Activated CD4-positive, alpha-beta T cell treated with anti-CD3 and anti-CD28 coated beads for 48 hours (primary cell): ENCODE data around the gene CERS5.
A peak's percentile ranks its signal among the peaks of the same experiment; 100 is the strongest.

Experiments
- DNase-seq: peaks from one replicate; pipeline ENCODE4 v3.0.0-alpha.2; 2020

CERS5 gene

DNA sequence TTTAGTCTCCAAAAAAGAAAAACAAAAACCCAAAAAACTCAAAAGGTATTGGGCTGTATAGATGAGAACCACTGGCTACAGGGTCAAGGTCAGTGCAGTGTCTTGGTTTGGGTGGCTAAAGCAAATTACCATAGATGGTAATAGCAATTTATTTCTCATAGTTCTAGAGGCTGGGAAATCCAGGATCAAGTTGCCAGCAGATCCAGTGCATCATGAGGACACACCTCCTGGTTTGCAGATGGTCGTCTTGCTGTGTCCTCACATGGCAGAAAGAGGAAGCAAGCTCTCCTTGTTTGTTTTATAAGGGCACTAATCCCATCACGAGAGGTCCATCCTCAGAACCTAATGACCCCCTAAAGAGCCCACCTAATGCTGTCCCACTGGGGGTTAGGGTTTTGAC, 44.0 kb downstream of the CERS5 start:
- DNase-seq: no peak

DNA sequence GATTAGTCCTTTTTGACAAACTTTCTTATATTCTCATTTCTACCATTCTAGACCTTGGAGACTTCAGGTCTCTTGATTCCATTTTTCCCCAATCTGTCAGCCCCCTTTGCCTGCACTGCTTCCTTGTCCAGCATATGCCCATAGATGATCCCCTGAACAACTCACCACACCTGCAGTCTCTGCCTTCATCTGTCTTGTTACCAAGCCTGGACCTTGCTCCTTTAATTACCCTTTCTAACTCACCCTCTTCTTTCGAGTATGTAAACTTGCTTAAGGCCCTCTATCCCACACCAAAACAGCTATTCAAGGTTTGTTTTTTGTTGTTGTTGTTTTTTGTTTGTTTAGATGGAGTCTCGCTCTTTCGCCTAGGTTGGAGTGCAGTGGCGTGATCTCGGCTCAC, 45.5 kb downstream of the CERS5 start:
- no peak for DNase-seq

DNA sequence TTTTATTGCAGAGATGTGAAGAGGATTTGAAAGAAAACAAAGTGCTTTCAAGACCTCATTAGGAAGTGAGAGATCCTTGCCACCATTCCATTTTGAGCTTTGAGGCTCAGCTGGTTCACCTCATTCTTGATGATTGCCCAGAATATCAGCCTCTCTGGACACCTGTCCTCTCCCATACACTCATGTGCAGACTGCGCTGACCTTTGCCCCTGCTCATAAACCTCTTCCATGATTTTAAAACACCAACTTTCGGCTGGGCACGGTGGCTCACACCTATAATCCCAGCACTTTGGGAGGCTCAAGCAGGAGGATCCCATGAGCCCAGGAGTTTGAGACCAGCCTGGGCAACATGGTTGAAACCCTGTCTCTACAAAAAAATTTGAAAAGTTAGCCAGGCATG, 46.2 kb downstream of the CERS5 start:
- DNase-seq: no peak

DNA sequence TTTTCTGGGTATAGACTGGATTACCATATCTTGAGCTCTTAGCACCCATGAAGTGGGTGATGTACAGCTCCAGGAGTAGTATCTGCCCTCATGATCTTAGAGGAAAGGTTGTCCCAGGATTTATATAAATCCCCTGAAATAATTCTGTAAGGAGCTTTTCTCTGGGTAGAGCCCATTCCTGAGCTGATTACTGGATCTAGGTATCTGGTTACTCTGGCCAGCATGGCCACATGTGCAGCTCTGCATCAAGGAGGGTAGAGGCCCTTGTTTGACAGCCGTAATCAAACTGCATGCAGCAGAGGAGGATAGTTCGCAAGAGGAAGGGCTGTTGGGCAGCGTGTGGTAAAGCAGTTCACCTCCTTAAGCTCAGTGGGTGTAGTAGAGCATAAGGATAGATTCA, 46.6 kb downstream of the CERS5 start:
- no peak for DNase-seq

DNA sequence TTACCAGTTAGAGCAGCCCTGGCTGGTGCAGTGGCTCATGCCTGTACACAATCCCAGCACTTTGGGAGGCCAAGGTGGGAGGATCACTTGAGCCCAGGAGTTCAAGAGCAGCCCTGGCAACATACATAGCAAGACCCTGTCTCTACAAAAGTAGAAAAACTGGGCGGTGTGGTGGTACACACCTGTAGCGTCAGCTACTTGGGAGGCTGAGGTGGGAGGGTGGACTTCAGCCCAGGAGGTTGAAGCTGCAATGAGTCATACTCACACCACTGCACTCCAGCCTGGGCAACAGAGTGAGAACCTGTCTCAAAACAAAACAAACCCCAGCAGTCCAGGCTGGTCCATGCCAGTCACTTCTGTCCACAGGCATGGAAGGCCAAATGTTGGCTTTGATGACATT, 47.8 kb downstream of the CERS5 start:
- no peak for DNase-seq

DNA sequence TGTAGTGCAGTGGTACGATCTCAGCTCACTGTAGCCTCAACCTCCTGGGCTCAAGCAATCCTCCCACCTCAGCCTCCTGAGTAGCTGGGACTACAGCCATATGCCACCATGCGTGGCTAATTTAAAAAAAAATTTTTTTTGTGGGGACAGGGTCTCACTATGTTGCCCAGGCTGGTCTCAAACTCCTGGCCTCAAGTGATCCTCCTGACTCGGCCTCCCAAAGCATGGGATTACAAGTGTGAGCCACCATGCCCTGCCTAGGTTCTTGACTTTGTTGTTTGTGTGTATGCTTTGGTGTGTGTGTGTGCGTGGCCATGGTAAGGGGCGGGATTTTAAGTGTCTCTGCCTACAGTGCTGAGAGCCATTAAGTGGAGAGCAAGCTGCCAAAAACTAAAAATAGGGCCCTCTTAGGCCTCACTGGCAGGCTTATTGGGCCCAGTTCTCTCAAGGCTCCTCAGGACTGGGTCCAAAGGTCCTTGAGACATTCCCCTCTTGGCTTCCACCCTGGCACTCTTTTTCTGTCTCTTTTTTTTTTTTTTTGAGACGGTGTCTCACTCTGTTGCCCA, 50.0 kb downstream of the CERS5 start:
- DNase-seq: no peak

DNA sequence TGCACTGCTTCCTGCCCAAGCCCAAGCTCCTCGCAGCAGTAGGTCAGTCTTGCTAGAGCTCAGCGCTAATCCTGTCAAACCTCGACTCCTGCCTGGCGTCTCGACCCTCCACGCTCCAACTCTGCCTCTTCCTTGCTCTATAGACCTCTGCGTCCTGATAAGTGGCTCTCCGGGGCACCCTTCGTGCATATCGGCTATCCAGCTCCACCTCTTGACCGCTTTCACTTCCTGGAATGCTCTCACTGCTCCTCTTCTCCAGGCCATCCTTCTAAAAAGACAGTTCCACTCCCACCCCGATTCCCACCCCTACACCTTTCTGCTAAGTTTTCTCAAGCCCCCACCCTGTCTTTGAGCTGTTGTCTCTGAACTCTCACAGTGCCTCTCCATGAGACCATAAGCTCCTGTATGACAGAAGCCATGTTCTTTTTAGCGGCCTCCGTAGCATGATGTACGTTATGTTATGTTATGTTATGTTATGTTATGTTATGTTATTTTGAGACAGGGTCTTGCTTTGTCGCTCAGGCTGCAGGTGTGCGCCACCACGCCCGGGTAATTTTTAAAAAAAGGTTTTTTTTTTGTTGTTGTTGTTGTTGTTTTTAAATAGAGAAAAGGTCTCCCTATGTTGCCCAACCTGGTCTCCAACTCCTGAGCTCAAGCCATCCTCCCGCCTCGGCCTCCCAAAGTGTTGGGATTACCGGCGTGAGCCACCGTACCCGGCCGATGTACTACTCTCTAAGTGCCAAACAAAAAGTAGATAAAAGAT, 54.5 kb downstream of the CERS5 start:
- DNase-seq: no peak

DNA sequence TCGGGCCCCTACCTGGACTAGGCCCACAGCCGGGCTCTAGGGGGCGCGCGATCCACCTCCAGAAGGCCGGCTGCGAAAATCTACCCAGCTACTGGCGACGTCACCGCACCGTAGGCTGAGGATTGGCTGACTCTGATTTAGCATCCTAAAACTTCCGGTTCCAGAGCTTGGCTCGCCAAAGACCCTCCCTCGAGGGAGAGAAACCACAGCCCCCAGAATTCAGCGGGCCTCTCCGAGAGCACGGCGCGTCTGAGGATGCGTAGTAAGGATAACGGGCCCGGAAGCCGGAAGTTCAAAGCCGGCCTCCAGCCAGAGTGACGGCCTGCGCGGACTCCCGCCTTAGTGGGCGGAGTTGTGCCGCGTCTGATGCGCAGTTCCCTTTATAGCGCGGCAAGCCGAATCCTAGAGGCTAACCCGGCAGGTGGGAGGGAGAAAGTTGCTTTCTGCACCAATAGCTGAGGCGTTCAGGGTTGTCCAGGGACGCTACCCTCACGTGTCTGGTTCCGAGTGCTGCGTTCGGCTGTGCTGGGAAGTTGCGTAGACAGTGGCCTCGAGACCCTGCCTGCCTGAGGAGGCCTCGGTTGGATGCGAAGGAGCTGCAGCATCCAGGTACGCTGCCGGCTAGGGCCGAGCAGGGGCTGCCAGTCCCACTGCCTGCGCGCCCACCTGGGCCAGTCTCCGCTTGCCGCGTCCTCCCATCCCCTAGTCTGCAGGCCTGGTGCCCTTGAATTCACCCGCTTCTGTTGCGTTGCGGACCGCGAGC, 55.3 kb downstream of the CERS5 start, which contains the start of gene COX14:
TSS of gene COX14 (plus strand) at position 544 of the 763 bp plus-strand sequence. CDS start 7,808 bp downstream, outside the sequence.
- DNase-seq: peak; percentile 99

DNA sequence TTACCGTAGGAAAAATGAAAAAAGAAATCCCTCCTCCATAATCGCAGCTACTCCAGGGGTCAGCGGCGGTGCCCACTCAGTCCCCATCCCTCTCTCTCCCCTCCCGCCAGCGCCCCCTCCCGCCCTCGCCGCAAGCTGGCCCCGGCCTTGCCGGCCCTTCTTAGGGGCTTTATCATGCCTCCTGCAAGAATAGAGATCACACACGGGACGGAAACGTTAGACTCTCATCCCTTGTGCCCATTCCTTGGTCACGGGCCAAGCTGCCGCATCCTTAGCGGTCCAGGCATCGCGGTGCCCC, 55.8 kb downstream of the CERS5 start:
- no peak for DNase-seq

DNA sequence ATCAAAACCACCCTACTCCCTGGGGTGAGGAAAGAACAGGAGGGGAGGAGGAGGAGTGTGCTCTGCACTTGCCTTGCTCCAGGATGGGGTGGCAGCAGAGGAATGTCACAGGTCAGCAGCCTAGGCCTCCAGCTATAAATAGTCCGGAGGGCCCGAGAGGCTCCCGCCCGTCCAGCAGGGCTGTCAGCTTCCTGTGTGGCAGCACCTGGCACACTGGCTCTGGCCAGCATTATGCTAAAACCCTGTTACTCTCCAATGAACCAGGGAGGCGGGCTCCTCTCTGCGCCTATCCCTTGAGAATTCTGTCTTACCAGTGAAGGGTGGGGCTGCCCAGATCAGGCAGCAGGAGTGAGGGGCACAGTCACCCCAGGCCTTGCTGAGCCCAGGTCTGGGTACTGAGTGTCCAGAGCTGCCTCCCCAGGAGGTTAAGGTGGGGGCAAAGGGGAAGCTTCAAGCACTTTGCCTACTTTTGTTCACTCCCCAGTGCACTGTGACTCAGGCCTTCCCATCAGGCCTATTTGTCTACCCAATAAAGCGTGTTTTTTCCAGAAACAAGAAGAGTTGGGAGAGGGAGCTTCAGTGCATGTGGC, 56.3 kb downstream of the CERS5 start:
- no peak for DNase-seq

DNA sequence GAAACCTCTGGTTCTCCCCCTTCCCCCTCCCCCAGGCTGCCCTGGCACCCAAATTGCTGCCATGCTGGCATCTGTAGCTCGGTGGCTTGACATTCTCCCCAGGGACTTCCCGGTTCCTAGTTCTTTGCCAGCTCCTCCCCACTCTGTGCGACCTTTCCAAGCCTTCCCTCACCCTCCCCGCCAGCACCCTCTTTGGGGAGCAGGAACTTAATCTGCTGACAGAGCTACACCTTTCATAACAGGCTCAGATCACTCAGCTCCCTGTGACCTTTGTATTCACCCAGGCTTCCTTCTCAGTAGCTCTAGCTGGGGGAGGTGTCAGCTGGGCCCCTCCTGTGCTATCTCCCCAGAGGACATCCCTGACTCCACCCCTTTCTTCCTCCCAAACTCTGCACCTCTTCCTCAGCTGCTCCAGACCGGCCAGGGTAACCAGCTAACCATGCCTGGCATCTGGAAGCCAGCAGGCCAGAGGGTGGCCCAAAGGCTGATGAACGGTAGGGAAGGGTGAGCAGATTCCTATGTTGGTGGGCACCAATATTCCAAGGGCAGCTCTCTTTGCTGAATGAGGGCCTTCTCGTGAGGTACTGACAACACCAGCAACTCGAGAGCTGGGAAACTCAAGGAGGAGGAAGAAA, 56.9 kb downstream of the CERS5 start:
- DNase-seq: peak; percentile 25

DNA sequence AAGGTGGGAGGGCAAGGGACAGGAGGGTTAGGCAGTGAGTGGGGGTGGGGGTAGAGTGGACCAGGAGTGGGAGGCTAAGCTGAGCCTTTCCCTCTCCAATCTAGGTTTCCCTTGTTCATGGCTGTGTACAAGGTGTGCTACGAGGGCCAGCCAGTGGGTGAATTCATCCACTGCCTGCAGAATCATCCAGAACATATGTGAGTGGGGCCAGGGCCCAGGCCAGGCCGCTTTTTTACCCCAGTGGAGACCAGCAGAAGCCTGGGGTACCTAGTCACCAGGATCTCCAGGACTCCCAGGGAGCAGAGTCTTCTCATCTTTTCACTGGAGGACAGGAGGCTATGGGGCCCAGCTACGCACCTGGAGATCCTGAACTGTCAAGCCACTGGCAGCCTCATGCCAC, 57.9 kb downstream of the CERS5 start:
- no peak for DNase-seq

DNA sequence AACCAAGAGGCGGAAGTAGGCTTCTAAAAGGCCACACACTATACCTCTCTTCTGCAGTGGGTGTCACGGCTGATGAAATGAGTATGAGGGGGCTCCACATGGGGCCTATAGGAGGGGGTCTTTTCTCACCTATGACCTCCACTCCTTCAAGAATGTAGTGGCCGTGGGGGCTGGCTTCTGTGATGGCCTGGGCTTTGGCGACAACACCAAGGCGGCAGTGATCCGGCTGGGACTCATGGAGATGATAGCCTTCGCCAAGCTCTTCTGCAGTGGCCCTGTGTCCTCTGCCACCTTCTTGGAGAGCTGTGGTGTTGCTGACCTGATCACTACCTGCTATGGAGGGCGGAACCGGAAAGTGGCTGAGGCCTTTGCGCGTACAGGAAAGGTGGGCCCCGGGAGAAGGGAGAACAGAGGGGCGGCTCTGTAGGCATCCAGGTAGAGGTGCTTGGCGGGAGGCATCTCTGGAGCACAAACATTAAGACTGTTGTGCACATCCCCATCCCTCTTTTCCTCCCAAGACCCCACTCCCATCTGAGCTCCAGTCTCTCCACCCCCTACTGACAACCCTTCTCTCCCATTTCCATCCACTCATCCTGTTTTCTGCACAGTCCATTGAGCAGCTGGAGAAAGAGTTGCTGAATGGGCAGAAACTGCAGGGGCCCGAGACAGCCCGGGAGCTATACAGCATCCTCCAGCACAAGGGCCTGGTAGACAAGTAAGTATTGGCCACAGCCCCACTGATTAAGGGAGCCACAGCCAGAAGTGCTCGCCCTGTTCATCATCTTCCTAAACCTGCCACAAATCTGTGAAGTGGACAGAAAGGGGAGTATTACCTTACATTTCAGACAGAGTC, 59.5 kb downstream of the CERS5 start:
- no peak for DNase-seq

DNA sequence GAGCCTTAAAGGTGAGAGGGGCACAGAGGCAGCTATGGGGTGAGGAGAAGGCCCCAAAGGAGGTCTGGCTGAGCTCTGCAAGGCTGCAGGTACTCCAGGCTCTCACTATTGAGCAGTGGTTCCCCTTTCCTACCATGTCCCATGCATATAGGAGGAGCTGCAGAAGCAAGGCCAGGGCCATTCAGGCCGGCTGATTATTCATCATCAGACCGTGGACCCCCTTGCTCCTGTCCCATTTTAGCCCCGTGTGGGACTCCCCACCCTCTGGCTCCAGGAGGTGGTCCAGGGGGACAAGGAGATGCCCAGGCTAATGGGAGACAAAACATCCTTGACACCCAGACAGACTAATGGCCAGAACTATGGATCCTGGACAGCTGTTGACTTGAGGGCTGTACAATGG, 60.3 kb downstream of the CERS5 start:
- no peak for DNase-seq

DNA sequence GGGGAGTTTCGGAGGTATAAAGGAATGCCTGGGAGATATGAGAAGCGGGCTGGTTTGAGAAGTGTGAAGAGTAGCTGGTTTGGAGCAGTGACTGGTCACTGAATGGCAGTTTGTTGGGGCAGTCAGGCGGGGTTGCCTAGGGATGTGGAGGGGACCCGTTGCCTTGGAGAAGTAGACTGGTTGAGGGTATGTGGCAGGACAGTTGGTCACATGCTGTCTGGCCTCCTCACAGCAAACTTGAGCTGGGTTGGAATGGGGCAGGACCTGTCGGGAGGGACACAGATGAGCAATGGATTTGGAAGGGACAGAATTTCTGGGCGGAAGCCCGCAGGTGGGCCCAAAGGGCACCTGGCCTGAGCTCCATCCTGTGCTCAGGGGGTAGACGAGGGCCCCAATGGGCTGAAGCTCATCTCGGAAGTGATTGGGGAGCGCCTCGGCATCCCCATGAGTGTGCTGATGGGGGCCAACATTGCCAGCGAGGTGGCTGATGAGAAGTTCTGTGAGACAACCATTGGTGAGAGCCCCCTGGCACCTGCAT, 61.2 kb downstream of the CERS5 start:
- DNase-seq: no peak

DNA sequence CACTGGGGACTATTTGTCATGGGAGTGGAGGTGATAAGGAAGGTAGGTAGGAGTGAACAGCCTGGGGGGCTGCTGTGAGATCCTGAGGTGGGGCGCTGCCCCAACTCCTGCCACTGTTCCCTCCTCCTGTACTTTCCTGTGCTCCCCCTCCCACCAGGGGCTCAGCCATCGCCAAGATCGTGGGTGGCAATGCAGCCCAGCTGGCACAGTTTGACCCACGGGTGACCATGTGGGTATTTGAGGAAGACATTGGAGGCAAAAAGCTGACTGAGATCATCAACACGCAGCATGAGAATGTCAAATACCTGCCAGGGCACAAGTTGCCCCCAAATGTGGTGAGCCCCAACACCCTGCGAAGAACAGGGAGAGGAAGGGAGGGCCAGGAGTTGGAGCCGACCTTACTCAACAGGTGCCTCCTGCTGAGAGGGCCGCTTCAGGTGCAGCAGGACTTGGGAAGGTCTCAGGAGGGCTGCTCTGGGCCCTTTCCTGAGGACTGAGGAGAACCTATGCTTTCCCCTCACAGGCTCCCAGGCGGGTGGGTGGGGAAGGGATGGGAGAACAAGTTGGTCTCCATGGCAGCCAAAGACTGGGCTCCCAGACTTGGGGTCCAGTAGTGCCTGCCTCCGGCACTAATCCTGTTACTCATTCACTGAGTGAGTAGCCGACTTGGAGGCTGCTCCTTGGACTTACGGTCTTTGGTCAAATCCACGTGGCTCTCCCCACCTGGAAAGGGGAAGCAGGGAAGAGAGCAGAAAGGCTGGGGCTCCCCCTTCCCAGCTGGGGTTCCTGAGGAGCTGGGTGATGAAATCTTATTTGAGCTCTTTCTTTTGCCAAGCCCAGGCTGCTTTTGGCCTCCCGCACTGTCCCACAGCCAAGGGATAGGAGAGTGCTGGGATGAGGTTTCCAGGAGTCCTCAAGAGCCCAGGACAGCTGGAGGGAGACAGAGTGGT, 62.5 kb downstream of the CERS5 start:
- DNase-seq: no peak

DNA sequence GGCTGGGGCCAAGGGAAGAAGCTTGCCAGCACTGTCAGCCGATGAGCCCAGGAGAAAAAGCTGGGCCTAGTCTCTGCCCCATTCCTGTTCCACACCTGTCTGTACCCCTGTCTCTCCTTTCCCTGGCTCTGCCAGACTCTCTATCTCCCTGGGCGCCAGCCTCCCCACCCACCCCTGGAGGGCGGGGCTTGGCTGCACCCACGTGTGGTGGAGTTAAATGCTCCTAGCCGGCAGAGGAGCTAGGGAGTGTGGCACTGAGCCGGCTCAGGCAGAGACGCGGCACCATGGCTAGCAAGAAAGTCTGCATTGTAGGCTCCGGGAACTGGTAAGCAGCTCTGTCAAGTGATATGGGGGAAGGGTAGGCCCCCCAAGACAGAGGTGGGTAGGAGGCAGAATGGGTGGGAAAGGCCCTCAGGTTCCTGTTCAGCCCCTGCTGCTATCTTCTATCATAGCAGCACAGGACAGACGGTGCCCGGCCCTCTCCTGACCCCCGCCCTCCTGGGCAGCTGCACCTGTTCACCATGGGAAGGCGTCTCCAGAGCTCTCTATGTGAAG, 63.3 kb downstream of the CERS5 start, which contains the start of gene GPD1:
TSS of gene GPD1 (plus strand) at position 242 of the 555 bp plus-strand sequence. CDS start at position 285, 43 bp downstream.
- peak; percentile 55 for DNase-seq

DNA sequence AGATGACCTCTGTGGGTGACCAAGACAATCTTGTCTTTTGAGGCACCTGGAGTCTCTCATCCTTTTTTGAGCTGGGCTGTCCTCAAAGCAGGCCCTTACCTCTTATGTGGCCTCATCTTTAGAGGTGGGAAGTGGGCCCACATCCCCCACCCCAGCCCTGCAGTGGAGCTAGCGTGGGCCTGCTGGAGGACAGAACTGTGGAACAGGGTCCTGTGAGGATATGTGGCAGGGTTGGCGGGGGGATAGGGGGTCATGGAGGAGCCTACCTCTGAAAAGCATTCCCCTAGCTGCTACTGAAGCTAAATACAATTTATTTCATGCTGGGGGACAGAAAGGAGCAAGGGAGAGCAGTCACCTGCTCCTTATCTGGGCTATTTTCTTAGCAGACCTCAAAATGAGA, 63.8 kb downstream of the CERS5 start:
- DNase-seq: no peak

DNA sequence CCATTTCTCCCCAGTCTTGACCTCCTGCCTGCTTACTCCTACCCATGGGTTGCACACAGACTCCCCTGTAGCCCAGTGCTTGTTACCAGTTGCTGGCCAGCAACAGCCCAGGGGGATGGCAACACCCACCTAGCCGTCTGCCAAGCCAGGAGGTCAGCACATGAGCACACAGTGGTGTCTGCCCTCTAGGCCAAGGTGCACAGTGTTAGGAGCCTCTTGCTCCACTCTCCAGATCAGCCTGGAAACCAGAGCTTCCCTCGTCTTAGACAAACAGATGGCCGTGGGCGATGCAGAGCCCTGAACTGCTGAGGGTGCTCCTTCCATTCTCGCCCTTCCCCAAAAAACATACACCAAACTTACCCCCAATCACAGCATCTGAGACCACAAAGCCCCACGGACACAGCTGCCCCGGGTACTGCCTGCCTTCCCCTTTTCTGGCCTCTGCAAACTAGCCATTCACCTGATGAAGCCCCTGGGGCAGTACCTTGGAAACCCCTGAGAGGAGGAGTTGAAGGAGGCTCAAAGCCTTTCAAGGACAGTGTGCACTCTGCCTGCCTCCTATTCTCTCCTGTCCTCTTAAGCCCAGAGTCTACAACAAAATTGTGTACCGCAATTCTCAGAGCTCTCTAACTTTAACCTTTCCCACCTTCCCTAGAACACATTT, 64.4 kb downstream of the CERS5 start:
- no peak for DNase-seq

DNA sequence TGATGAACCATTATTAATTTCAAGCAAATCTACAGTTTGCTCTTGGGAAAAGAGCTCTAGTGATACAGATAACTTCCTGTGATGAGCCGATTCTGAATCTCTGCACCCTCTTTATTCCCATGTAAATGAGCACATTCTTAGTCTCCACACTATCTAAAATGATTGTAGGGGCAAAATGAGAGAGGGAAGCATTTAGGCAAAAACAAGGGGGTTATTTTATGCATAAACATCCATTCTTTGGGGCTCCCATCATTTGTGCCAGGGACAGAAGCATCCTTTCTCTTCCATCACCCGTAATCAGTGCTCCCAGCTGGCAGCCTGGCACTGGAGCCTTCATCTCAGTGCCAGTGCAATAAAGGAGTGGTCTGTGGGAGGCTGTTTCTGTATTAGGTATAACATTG, 65.0 kb downstream of the CERS5 start:
- no peak for DNase-seq
